Bone marrow (tissue), 2 donors: Measurements from ENCODE around the gene ANGPTL3.
"Not testable (repeated sequence)": the region's sequence is repeated elsewhere in the genome, so short reads cannot be mapped to it uniquely, and the experiment has no call there.

Experiments
- DNase-seq, 2 donors: peaks; one replicate each; lab custom pipeline; 2025; lab: John Stamatoyannopoulos, UW

ANGPTL3 gene, protein sequence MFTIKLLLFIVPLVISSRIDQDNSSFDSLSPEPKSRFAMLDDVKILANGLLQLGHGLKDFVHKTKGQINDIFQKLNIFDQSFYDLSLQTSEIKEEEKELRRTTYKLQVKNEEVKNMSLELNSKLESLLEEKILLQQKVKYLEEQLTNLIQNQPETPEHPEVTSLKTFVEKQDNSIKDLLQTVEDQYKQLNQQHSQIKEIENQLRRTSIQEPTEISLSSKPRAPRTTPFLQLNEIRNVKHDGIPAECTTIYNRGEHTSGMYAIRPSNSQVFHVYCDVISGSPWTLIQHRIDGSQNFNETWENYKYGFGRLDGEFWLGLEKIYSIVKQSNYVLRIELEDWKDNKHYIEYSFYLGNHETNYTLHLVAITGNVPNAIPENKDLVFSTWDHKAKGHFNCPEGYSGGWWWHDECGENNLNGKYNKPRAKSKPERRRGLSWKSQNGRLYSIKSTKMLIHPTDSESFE

DNA sequence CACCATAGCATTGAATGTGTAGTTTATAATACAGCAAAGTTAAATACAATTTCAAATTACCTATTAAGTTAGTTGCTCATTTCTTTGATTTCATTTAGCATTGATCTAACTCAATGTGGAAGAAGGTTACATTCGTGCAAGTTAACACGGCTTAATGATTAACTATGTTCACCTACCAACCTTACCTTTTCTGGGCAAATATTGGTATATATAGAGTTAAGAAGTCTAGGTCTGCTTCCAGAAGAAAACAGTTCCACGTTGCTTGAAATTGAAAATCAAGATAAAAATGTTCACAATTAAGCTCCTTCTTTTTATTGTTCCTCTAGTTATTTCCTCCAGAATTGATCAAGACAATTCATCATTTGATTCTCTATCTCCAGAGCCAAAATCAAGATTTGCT, at the start of gene ANGPTL3:
ANGPTL3 (plus strand) TSS at position 240 of the 400 bp plus-strand sequence; CDS start at position 287, 47 bp downstream.
- no peak for DNase-seq

DNA sequence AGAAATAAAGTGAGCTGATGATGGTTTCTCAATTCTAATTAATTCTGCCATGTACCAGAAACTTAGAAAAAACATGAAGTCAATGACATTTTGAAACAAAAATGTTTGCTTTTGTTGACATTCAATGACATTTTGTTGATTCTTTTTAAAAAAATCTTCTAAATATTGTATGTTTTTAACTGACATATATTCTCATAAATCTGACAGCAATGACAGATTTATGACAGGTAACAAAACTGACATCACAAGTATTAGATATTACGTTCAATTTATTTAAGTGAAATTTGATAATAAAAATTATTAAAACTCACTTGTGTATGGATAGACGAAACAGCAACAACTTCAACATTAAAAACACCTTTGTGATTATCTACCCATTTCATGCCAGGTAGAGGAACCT, 36.0 kb upstream of the ANGPTL3 start:
- DNase-seq = no peak

DNA sequence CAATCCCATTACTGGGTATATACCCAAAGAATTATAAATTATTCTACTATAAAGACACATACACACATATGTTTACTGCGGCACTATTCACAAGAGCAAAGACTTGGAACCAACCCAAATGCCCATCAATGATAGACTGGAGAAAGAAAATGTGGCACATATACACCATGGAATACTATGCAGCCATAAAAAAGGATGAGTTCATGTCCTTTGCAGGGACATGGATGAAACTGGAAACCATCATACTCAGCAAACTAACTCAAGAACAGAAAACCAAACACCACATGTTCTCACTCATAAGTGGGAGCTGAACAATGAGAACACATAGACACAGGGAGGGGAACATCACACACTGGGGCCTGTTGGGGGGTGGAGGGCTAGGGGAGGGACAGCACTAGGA, 30.1 kb upstream of the ANGPTL3 start:
- not testable (repeated sequence) for DNase-seq

DNA sequence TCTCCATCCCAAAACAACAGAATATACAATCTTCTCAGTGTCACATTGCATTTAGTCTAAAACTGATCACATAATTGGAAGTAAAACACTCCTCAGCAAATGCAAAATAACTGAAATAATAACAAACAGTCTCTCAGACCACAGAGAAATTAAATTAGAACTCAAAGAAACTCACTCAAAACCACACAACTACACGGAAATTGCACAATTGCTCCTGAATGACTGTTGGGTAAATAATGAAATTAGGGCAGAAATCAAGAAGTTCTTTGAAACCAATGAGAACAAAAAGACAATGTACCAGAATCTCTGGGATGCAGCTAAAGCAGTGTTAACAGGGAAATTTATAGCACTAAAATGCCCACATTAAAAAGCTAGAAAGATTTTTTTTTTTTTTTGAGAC, 29.4 kb upstream of the ANGPTL3 start:
- not testable (repeated sequence) for DNase-seq

DNA sequence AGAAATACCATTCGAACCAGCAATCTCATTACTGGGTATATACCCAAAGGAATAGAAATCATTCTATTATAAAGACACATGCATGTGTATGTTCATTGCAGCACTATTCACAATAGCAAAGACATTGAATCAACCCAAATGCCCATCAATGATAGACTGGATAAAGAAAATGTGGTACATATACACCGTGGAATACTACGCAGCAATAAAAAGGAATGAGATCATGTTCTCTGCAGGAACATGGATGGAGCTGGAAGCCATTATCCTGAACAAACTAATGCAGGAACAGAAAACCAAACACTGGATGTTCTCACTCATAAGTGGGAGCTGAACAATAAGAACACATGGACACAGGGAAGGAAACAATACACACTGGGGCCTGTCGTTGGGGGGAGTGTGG, 25.8 kb upstream of the ANGPTL3 start:
- not testable (repeated sequence) for DNase-seq

DNA sequence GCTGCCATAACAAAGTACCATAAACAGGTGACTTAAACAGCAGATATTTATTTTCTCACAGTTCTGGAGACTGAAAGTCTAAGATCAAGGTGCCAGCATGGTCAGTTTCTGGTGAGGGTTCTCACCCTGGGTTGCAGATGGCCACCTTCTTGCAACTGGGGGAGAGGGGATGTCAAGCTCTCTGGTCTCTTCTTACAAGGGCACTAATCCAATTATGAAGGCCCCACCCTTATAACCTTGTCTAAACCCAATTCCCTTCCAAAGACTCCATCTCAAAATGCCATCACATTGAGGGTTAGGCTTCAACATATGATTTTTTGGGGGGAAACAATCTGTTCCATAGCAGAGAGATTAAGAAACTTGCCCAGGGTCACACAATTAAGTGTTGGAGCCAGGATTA, 24.8 kb upstream of the ANGPTL3 start:
- no peak for DNase-seq

DNA sequence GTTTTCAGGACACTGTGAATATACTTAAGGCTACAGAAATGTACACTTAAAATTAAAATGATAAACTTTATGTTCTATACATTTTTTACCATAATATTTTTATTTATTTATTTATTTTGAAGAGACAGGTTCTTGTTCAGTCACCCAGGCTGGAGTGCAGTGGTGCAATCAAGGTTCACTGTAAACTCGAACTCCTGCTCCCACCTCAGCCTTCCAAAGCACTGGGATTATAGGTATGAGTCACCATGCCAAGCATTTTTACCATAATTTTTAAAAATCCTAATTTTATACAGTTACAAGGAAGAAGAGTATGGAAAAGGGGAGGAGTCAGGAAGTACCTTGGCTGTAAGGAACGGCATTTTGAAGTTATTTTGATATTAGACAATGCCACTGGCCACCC, 23.6 kb upstream of the ANGPTL3 start:
- DNase-seq = no peak

DNA sequence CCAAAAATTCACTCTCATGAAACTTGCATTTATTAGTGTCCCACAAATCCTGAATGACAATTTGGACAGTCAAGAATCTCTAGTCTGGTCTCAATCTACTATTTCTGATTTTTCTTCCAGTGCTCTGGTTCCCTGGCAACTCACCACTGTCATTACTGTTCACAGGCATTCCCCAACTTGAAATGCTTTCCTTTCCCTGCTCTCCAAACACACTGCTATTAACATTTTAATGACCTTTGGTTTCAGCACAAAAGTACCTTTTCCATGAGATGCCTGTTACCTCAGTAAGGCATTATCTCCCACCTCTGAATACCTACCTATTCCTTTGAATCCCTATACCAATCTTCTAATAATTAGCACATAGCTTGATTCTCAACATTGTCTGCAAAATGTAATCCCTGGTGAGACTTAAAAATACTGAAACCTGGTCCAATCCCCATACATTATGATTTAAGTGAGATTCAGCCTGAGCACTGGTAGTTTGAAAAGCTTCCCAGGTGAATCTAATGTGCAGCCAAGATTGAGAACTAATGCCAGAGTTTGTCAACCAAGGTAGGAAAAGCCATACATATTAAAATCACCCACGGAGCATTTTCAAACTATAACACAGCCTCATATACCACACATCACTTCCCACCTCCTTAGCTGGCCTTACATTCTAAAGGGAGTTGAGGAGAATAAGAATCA, 11.7 kb upstream of the ANGPTL3 start:
- no peak for DNase-seq

DNA sequence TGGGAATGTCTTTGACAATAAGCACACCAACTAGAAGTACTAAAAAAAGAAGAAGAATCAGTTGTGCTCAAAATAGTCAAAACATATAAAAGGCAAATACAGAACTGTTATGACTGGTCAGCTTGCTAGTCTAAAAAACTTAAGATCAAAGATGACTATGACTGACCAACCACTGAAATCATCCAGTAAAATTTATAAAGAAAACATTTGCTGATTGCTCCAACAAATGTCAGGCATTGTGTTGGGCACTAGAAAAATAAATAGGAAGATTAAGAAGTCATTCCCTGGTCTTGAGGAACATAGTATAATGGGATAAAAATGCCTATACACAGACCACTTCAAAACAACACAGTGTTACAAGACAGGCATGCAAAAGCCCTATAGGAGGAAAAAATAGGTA, 9.3 kb upstream of the ANGPTL3 start:
- DNase-seq = no peak

DNA sequence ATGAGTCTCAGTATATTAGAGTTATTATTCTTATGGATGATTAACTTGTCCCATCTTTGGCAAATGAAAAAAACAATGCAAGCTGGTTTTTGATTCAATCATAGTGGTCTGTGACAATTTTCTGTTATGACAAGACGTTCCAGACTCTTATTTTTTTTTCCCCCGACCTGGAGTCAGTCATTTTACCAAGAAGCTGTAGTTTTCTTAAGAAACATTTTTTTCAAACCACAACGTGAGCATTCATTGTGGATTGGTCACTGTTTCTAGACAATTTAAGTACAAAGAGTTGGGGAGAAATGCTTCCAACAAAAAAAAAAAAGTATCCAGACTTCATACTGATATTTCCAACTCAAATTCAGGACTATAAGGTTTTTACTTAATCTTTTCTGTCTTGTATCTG, 8.0 kb upstream of the ANGPTL3 start:
- DNase-seq = no peak

DNA sequence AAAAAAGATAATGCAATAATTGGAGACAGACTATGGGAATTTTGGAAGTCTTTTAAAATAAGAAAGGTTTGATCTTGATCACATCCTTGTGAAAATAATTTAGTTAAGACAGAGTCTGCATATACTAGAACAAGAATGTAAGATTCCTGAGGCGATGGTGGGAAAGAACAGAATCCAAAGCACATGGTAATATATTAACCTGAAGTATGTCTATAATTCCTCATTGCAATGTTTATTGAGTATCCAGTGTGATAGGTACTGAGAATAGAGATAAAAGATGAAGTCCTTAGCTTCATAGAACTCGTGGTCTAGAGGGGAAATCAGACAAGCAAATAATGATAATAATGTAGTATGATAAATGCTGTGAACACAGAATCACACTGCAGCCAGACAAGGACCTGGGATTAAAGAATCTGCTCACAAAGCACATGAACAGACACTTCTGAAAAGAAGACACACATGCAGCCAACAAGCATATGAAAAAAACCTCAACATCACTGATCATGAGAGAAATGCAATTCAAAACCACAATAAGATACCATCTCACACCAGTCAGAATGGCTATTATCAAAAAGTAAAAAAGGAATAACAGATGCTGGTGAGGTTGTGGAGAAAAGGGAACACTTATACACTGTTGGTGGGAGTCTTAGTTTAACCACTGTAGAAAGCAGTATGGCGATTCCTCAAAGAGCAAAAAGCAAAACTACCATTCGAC, 6.9 kb upstream of the ANGPTL3 start:
- no peak for DNase-seq

DNA sequence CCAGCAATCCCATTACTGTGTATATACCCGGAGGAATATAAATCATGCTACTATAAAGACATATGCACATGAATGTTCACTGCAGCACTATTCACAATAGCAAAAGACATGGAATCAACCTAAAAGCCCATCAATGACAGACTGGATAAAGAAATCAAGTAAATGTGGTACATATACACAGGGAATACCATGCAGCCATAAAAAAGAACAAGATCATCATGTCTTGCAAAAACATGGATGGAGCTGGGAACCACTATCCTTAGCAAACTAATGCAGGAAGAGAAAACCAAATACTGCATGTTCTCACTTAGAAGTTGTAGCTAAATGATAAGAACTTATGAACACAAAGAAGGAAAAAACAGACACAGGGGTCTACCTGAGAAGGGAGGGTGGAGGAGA, 6.4 kb upstream of the ANGPTL3 start:
- DNase-seq = no peak

DNA sequence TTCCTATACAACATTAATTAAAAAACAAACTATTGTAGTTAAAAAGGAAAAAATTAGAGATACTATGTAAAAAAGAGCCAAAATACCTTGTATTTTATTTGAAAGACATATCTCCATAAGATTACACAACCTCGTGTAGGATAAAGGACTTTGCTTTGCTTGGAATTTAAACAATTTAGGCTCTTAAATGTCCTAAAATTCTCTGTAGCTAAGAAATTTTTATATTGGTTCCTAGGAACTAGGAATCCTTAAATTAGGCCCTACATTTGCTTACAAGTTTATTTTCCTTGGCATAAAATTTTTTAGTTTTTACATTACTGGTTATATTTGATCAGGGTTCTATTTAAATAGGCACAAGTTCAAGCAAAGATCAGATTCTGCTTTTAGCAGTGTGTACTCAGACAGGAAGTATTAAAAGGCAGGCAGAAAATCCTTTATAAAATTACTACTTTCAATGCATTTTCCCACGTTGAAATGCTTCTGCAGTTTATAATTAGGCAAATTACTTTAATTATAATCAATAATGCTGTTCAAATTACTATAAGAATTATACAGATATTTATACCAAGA, 3.4 kb upstream of the ANGPTL3 start:
- no peak for DNase-seq

DNA sequence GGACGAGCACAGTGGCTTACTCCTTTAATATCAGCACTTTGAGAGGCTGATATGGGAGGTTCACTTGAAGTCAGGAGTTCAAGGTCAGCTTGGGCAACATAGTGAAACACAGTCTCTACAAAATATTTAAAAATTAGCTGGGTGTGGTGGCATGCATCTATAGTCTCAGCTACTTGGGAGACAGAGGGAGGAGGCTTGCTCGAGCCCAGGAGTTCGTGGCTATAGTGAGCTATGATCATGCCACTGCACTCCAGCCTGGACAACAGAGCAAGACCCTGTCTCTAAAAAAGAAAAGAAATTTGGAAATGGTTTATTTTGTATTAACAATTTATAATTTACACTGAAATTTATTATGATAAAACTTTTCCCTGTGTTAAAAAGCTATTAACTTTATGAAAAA, 1.7 kb upstream of the ANGPTL3 start:
- no peak for DNase-seq

DNA sequence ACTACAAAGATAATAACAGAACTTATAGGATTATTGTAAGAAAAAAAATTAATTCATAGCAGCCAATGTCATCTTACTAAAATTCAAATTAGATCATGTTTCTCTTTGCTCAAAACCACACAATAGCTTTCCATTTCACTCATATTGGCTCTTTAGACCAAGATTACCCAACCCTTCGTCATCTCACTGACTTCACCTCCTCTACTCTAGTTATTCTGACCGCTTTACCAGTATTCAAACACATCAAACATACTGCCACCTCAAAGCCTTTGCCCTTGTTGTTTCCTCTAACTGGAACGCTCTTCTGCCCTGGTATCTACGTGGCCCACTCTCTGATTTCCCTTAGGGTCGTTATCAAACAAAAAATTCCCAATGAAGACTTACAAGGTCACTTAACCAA, 1.7 kb downstream of the ANGPTL3 start:
- DNase-seq = no peak

DNA sequence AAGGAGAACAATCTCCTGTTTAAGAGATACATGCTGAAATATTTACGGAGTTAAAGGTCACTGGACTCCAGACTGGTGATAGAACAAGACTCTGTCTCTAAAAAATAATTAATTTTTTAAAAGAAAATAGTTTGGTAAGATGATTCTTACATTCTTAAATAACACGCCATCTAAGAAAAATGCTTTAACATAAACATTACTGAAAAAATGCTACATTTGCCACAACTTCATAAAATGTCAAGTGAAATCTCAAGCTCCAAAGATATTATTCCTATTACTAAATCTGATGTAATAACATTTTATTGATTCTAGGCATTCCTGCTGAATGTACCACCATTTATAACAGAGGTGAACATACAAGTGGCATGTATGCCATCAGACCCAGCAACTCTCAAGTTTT, 4.1 kb downstream of the ANGPTL3 start:
- no peak for DNase-seq

DNA sequence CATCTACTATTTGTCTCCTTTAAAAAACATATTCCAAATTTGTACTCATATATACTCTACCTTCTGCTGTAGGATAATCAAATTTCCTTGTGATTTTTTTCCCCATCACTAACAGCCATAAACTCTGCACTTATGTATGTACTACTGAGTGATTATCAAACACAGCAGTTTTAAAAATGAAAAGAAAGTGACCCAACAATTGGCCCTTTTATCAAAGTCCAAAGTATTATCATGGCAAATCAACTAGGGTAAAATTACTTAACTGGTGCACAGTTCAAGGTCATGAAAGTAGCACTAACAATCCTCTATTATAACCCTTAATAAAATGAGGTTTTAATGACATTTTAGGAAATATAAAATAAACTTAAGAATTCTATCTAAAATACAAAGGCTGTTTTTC, 11.6 kb downstream of the ANGPTL3 start:
- DNase-seq = no peak

DNA sequence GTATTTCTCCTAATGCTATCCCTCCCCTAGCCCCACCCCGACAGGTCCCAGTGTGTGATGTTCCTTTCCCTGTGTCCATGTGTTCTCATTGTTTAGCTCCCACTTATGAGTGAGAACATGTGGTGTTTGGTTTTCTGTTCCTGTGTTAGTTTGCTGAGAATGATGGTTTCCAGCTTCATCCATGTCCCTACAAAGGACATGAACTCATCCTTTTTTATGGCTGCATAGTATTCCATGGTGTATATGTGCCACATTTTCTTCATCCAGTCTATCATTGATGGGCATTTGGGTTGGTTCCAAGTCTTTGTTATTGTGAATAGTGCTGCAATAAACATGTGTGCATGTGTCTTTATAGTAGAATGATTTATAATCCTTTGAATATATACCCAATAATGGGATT, 13.3 kb downstream of the ANGPTL3 start:
- not testable (repeated sequence) for DNase-seq

DNA sequence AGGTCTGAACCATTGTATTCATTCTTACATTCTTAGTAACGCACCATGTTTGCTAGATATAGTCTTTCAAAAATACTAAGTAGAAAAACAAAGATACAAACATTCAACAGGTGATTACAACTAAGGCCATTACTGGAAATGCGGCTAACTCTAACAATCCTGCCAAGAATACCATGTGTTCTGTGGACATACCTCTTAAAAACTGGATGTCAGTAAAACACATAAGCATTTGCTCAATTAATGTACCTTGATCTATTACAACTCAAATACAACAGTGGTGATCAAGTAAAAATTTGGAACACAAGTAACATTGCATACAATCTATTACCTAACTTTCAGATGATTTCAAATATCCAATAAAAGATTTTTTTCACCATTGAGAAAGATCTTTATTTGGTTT, 15.4 kb downstream of the ANGPTL3 start:
- no peak for DNase-seq

DNA sequence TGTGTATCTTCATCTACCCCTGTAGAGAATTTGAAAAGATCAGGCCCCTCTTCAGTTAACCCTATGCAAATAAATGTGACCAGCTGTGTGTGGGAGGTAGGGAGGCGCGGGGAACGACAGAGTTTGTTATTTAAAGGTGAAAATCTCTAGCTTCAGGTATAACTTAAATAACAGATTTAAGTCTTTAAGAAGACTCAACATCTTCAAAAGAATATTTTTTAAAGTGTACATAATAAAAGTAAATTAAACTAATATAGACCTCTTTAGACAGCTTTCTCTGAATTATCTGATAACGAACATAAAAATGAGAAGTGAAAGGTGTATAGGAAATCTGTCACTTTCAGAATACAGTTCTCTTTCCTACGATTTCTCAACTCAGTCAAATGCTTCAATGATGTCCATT, 16.0 kb downstream of the ANGPTL3 start:
- DNase-seq = no peak

DNA sequence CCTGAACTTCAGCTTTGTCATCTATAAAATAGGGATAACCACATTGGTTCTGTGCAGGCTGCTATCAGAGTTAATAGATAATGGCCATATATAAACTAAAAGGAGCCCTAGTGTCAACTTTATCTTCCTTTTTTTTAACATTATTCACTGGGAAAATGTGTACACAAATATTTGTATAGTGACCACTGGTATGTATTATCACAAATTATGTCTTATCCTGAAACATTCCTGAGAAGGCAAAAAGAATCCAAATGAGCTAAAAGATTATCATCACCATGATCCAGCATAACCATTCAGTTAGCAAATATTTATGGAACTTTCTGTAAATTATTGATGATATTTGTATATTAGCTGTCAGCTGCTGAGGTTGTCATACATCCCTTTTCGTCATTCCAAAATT, 16.6 kb downstream of the ANGPTL3 start:
- no peak for DNase-seq

DNA sequence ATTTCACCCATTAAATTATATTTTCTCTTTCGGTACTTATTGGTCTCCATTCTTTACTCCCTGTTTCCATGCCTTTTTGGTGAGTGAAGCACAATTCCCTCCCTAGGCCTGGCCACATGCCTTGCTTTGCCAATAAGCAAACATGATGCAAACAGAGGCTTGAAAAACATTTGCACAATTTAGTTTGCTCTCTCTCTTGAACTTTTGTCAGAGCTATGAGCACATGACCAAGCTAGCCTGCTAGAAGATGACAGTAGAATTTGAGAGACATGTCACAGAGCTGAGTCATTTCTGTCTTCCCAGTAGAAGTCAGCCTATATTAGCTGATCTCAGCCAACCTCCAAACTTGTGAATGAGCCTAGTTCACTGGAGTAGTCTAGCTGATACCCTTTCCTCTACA, 24.6 kb downstream of the ANGPTL3 start:
- DNase-seq = peak in 1 of 2 donors; percentile 53

DNA sequence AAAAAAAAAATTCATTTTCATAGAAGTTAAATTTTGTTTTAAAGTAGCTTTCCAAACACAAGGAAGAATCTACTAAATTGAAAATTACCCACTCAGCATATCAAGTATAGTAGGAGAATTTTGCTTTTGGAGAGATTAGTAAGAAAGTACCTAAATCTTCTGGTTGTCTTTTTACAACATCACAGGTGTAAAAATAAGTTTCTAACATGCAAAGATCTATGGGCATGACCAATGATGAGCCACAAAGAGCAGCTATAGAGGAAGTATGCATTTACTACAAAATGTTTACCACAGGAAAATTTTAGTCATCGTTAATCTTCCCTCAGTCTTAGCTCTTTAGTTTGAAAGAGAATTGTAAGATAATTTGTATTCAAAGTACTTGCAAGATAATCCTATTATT, 28.1 kb downstream of the ANGPTL3 start:
- DNase-seq = no peak
